HG03066 (cell line): ENCODE measurements around the gene MBP.

Experiments
- ATAC-seq: cut with Tn5 transposase; IDR thresholded peaks from one replicate; pipeline ENCODE4 v1.9.1; 2021; ENCODE audit warnings: low read depth; ENCODE audit not compliant: unreplicated experiment

Gene MBP

GRCh38 chr18:77054606-77055428 lies 77.8 kb downstream of the MBP start:
- peak; percentile 85 for ATAC-seq

DNA sequence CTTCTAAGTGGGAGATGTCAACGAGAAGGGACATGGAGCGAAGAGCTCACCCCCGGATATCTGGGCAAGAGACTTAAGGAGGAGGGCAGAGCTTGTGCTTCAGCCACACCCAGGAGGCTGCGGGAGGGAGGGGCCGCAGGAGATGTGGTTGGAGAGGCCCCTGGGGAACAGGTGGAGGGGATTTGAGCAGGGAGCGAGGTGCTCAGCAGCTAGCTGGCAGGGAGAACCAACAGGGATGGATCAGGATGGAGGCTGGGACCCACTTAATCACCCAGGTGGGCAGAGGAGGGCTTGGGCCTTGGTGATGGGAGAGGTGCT lies 78.3 kb downstream of the MBP start:
- peak; percentile 2 for ATAC-seq

DNA sequence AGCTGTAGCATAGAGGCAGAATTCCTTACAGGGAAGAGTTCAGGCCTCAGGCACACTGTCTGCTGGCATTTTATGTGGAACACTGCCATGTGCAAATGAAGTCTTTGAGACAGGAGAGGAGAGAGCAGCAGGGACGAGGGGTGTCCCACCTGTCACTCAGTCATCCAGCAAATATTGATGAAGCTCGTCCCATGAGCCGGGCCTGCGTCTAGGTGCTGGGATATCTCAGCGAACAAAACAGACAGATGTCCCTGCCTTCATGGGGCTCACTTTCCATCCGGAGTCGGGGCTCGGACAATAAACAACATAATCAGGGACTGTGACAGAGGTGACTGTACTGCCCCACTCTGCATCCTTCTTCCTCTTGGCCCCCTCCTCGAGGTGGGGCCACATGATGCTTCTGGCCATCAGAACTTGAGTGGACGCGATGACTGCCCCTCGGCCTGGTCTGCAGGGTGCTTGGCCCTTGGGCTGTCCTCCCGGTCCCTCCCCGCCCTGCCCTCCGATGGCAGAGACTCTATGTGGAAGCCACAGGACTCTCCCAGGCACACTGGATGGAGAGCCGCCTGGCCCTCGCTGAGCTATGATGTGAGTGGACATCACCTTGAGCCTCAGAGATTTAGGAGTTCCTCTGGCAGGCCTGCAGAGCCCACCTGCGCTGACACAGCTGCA lies 78.8 kb downstream of the MBP start:
- ATAC-seq: no peak

- no peak for ATAC-seq
Measured at GRCh38 chr18:77052983-77053309, 79.6 kb downstream of the MBP start.

GRCh38 chr18:77052297-77052982 lies 80.1 kb downstream of the MBP start:
- ATAC-seq: no peak

DNA sequence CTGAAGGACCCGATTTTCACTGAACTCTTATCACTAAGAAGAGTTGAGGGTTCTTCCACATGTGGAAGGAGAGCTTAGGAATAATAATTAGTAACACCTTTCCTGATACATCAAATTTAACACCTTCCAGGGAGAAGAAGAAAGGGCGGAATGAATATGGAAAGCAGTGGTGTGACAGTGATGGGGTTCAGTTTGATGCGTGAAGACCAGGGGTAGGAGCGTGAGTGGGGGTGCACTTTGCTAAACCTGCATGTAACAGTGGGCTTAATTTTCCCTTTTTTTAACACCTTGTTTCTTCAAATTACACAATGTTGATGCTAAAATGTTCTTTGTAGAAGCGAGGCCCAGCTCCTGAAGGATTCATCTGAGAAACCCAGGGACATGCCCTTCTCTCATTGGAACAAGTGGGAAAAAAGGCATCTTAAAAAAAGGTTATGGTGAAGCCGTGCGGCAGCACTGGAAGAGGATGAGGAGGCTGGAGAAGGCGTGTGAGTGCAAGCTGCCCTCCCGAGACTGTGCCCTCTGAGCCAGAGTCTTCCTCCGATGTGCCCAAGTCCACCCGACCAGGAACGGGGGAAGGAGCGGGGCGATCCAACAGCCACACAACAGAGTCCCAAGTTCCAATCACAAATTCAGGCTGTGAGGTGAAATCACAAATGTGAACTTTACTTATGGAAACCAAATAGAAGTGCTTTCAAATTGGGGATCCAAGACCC lies 80.8 kb downstream of the MBP start:
- no peak for ATAC-seq

- no peak for ATAC-seq
Measured at GRCh38 chr18:77049938-77050337, 82.6 kb downstream of the MBP start.

GRCh38 chr18:77047803-77048419 lies 84.7 kb downstream of the MBP start:
- ATAC-seq: no peak

GRCh38 chr18:77046994-77047393 lies 85.6 kb downstream of the MBP start:
- ATAC-seq: no peak

- no peak for ATAC-seq
Measured at GRCh38 chr18:77046409-77046808, 86.2 kb downstream of the MBP start.

DNA sequence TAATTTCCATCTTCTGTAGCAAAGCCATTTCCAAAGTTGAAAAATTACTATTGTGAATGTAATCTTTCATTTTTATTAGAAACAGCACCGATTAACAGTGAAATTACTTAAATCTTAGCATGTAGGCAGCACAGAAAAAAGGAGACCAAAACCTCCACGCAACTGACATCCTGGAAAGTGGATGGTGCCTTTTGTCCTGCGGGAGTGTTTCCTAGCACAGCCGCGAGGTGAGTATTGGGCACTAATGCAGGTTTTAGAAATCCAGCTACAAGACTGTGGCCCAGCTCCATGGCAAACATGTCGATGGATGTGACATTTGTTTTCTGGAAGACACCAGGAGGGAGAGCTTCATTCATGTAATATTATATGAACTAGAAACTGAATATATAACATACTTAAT lies 86.9 kb downstream of the MBP start:
- no peak for ATAC-seq

GRCh38 chr18:77044866-77045664 lies 87.5 kb downstream of the MBP start:
- no peak for ATAC-seq

GRCh38 chr18:77043541-77044280 lies 88.9 kb downstream of the MBP start:
- ATAC-seq: no peak

- ATAC-seq: no peak
Measured at GRCh38 chr18:77042583-77042982, 90.0 kb downstream of the MBP start.

- ATAC-seq: no peak
Measured at GRCh38 chr18:77039196-77040130, 93.1 kb downstream of the MBP start.

- ATAC-seq: no peak
Measured at GRCh38 chr18:77038182-77038858, 94.3 kb downstream of the MBP start.

DNA sequence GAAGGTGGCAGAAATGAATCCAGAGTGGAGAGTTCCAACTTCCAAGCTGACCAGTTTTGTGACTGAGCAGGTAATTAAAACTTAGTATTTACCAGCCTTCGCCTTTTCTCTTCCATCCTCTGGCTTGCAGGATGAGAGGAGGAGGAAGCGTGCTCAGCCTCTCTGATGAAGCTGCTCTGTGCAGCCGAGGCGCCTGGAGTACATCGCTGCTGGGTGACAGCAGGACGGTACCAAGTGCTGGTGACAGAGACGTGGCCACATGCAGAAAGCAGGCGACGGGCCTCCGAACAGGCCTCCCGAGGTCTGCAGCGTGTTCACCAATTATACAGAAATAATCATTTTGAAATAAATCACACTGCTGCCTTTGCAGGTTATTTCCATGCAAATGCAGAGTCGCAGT lies 95.0 kb downstream of the MBP start:
- ATAC-seq: no peak
